ENCODE measurements around the gene TTN.

TTN gene

DNA sequence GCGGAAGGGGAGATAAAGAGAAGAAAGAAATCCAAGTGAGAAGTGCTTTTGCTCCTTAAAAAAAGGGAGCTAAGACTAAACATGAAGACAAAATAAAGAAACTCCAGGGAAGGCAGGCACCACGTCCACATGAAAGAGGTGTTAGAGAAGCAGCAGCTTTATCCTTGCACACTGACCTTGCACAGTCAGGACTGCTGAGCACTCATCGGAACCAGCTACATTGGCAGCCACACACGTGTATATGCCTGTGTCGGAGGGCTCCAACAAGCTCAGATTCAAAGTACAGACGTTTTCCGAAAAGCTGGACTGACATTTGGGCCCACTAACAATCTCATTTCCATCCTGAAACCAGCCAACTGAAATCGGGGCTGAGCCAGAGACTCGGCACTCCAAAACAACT is 88.2 kb downstream of the TTN start:
- no peak overlapping the region for H3K4me3 ChIP-seq (ENCODE audit: control insufficient read depth, low read depth, low read length)
- DNase-seq (ENCODE audit: low read depth) = no peak
- TF ChIP-seq, protein P1, sequence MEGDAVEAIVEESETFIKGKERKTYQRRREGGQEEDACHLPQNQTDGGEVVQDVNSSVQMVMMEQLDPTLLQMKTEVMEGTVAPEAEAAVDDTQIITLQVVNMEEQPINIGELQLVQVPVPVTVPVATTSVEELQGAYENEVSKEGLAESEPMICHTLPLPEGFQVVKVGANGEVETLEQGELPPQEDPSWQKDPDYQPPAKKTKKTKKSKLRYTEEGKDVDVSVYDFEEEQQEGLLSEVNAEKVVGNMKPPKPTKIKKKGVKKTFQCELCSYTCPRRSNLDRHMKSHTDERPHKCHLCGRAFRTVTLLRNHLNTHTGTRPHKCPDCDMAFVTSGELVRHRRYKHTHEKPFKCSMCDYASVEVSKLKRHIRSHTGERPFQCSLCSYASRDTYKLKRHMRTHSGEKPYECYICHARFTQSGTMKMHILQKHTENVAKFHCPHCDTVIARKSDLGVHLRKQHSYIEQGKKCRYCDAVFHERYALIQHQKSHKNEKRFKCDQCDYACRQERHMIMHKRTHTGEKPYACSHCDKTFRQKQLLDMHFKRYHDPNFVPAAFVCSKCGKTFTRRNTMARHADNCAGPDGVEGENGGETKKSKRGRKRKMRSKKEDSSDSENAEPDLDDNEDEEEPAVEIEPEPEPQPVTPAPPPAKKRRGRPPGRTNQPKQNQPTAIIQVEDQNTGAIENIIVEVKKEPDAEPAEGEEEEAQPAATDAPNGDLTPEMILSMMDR (conservative IDR thresholded peaks at IDR 0.05; ENCODE audit: control insufficient read depth, insufficient read depth, low read depth, low read length) = no peak

DNA sequence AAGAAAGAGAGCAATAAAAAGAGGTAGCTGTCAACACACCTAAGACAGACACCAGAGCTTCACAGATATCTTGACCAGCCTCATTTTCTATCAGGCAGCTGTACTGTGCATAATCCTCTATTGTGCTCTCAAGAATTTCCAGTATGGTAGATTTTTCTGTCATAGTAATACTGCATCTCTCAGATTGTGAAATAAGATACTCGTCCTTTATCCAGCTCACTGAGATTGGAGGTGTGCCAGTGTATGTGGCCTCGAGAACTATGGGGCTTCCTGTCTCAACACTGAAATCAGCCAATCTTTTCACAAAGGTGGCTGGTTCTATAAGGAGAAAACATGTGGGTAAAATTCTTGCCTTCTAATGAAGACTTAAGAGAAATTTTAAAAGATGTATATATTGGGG is 88.9 kb downstream of the TTN start:
- no peak overlapping the region for H3K4me3 ChIP-seq (ENCODE audit: control insufficient read depth, low read depth, low read length)
- DNase-seq (ENCODE audit: low read depth) = no peak
- TF ChIP-seq, protein P1 (conservative IDR thresholded peaks at IDR 0.05; ENCODE audit: control insufficient read depth, insufficient read depth, low read depth, low read length) = no peak

DNA sequence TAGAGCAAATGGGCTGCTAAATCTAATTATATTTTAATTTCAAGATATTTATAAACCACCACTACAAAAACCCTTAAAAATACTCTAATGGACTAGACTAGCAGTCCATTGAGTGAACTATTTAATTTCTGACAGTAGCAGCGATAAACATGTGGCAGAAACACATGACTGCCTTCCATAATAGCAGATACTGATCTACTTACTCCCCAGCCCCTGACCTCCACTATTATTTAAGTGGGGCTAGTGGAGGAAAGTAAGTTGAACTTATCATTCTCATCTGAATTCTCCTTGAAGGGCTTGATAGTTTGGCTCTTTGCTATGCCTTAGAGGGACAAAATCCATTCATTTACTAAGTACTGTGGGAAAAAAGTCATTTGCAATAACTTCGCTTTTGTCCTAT is 90.8 kb downstream of the TTN start:
- TF ChIP-seq, protein P1 (conservative IDR thresholded peaks at IDR 0.05; ENCODE audit: control insufficient read depth, insufficient read depth, low read depth, low read length) = no peak
- no peak overlapping the region for H3K4me3 ChIP-seq (ENCODE audit: control insufficient read depth, low read depth, low read length)
- no peak for DNase-seq (ENCODE audit: low read depth)

DNA sequence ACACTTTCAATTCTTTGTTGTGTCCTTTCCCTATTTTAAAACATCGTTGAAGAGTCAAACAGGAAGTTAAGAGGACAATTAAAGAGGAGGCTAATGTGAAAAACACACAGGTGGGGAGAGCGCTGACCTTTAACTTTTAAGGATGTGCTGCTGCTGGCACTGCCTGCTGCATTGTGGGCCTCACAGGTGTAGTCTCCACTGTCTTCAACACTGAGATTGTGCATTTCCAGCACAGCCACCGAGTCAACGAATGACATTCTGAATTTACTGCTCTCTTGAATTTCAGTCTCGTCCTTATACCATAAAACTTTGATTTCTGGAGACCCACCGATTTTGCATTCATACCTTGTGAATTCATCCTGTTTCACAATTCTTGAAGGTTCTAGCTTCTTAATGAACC is 91.9 kb downstream of the TTN start:
- TF ChIP-seq, protein P1 (conservative IDR thresholded peaks at IDR 0.05; ENCODE audit: control insufficient read depth, insufficient read depth, low read depth, low read length) = no peak
- DNase-seq (ENCODE audit: low read depth) = no peak
- H3K4me3 ChIP-seq (ENCODE audit: control insufficient read depth, low read depth, low read length) = no peak overlapping the region

DNA sequence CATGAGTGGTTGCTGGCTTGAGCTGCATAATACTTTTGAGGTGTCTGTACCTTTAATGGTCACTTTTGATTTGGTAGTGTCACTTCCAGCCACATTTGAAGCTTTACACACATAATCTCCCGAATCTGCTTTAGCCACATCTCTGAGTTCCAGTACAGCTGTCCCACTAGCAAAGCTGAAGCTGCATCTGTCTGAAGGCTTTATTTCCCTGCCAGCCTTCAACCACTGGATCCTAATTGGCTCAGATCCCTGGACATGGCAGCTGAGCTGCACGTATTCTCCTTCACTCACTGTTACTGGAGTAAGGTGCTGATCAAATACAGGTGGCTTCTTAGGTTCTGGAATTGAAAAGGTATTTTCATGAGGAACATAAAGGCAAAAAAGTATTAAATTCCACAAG is 99.7 kb downstream of the TTN start:
- TF ChIP-seq, protein P1 (conservative IDR thresholded peaks at IDR 0.05; ENCODE audit: control insufficient read depth, insufficient read depth, low read depth, low read length) = no peak
- no peak overlapping the region for H3K4me3 ChIP-seq (ENCODE audit: control insufficient read depth, low read depth, low read length)
- DNase-seq (ENCODE audit: low read depth) = no peak

DNA sequence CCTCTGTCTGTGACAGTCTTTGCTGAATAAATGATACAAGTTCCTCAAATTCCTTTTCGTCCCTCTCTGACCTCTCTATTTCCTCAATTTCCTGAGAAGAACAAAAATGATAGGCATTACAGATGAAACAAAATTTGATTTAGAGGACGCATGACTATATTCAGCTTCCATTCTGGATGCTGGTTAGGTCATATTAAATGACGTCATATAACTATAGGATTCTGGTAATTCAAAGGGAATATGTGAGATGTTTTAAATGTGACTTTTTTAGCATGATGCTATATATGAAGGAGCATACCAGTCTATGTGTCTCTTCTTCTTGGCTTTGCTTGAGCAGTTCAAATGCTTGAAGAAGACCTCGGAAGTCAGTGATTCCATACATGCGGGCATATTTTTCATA is 102.3 kb downstream of the TTN start:
- TF ChIP-seq, protein P1 (conservative IDR thresholded peaks at IDR 0.05; ENCODE audit: control insufficient read depth, insufficient read depth, low read depth, low read length) = no peak
- DNase-seq (ENCODE audit: low read depth) = no peak
- H3K4me3 ChIP-seq (ENCODE audit: control insufficient read depth, low read depth, low read length) = no peak overlapping the region

DNA sequence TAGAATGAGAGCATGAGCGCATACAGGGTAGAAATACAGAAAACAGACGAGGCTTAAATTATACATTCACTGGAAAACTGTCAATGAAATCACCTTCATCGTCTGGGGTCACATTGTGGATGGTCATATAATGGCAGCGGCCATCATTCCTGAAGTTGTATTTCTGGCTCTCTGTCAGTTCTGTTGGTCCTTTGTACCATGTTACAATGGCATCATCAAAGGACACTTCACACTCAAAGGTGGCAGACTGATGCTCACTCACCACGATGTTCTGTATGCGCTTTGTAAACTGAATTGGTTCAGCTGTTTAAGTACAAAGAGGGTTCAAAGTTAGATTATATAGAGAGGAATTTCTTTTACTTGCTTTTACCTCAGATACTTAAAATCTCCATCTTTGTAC is 104.9 kb downstream of the TTN start:
- no peak overlapping the region for H3K4me3 ChIP-seq (ENCODE audit: control insufficient read depth, low read depth, low read length)
- TF ChIP-seq, protein P1 (conservative IDR thresholded peaks at IDR 0.05; ENCODE audit: control insufficient read depth, insufficient read depth, low read depth, low read length) = no peak
- DNase-seq (ENCODE audit: low read depth) = no peak

All from fibroblast of mammary gland (primary cell).